HG02981 (cell line): ENCODE measurements around the gene AGTR2.
"Not testable (repeated sequence)": the region's sequence is repeated elsewhere in the genome, so short reads cannot be mapped to it uniquely, and the experiment has no call there.

ENCODE experiments used
- ATAC-seq: cut with Tn5 transposase; IDR thresholded peaks from one replicate; pipeline ENCODE4 v1.9.1; 2021; ENCODE audit warnings: mild to moderate bottlenecking, moderate library complexity; ENCODE audit not compliant: unreplicated experiment

Gene AGTR2

GRCh38 chrX:116170511-116170910 lies at the start of gene AGTR2:
AGTR2 (plus strand) TSS chrX:116170744; CDS start chrX:116172281, 1,537 bp downstream.
- no peak for ATAC-seq

- ATAC-seq, result no peak
Measured at GRCh38 chrX:116135277-116135676, 35.3 kb upstream of the AGTR2 start.

GRCh38 chrX:116141270-116141669 lies 29.3 kb upstream of the AGTR2 start:
- ATAC-seq, result not testable (repeated sequence)

- ATAC-seq, result no peak
Measured at GRCh38 chrX:116142976-116143375, 27.6 kb upstream of the AGTR2 start.

- ATAC-seq, result no peak
Measured at GRCh38 chrX:116172976-116173375, 2.4 kb downstream of the AGTR2 start.

- no peak for ATAC-seq
Measured at GRCh38 chrX:116181300-116181699, 10.8 kb downstream of the AGTR2 start.

GRCh38 chrX:116185163-116185562 lies 14.6 kb downstream of the AGTR2 start:
- no peak for ATAC-seq

GRCh38 chrX:116194649-116195048 lies 24.1 kb downstream of the AGTR2 start:
- no peak for ATAC-seq

GRCh38 chrX:116198235-116198634 lies 27.7 kb downstream of the AGTR2 start:
- ATAC-seq, result no peak

- no peak for ATAC-seq
Measured at GRCh38 chrX:116198810-116199209, 28.3 kb downstream of the AGTR2 start.

GRCh38 chrX:116204932-116205331 lies 34.4 kb downstream of the AGTR2 start:
- no peak for ATAC-seq

- no peak for ATAC-seq
Measured at GRCh38 chrX:116213262-116213661, 42.7 kb downstream of the AGTR2 start.

GRCh38 chrX:116217080-116217479 lies 46.5 kb downstream of the AGTR2 start:
- ATAC-seq, result not testable (repeated sequence)
